SK-N-SH (cell line): ENCODE measurements around the gene TRIM27.

Experiments
- ELF1 ChIP-seq: IDR thresholded peaks from 2 replicates; pipeline ENCODE4 v1.4.0; 2012
- FOXM1 ChIP-seq: IDR thresholded peaks from 2 replicates; pipeline ENCODE4 v1.4.0; 2012; ENCODE audit warnings: low read depth, mild to moderate bottlenecking
- JUND ChIP-seq: IDR thresholded peaks from 2 replicates; pipeline ENCODE4 v1.4.0; 2012
- MEF2A ChIP-seq: IDR thresholded peaks from 2 replicates; pipeline ENCODE4 v1.4.0; 2012; ENCODE audit warnings: low read depth, borderline replicate concordance
- NFIC ChIP-seq: IDR thresholded peaks from 2 replicates; pipeline ENCODE4 v1.4.0; 2012; ENCODE audit warnings: borderline replicate concordance
- POLR2AphosphoS5 ChIP-seq: IDR thresholded peaks from 2 replicates; pipeline ENCODE4 v1.6.1; 2012; ENCODE audit warnings: low read depth, low read length
- RAD21 ChIP-seq: IDR thresholded peaks from 2 replicates; pipeline ENCODE4 v1.6.1; 2012; ENCODE audit warnings: mild to moderate bottlenecking, low read length
- YY1 ChIP-seq: IDR thresholded peaks from 2 replicates; pipeline ENCODE4 v1.4.0; 2012; ENCODE audit warnings: low read depth, mild to moderate bottlenecking
- TF ChIP-seq, protein P1 (sequence below): fragments of 200-600 bp; sonication (generic); IDR thresholded peaks from 2 replicates; pipeline ENCODE4 v1.6.1; 2017; ENCODE audit warnings: antibody characterized with exemption, mild to moderate bottlenecking, moderate library complexity
- TF ChIP-seq, protein P2 (sequence below): fragments of 150-350 bp; IDR thresholded peaks from 2 replicates; pipeline ENCODE4 v1.6.1; 2017; ENCODE audit warnings: antibody characterized with exemption, low read length, low read depth, borderline replicate concordance
- TF ChIP-seq, protein P3 (sequence below): IDR thresholded peaks from 2 replicates; pipeline ENCODE4 v1.4.0; 2012; ENCODE audit warnings: low read depth, borderline replicate concordance
- TF ChIP-seq, protein P4 (sequence below): IDR thresholded peaks from 2 replicates; pipeline ENCODE4 v1.4.0; 2012; ENCODE audit warnings: low read depth
- TF ChIP-seq, protein P5 (sequence below): IDR thresholded peaks from 2 replicates; pipeline ENCODE4 v1.4.0; 2012; ENCODE audit warnings: low read depth, borderline replicate concordance

DNA sequence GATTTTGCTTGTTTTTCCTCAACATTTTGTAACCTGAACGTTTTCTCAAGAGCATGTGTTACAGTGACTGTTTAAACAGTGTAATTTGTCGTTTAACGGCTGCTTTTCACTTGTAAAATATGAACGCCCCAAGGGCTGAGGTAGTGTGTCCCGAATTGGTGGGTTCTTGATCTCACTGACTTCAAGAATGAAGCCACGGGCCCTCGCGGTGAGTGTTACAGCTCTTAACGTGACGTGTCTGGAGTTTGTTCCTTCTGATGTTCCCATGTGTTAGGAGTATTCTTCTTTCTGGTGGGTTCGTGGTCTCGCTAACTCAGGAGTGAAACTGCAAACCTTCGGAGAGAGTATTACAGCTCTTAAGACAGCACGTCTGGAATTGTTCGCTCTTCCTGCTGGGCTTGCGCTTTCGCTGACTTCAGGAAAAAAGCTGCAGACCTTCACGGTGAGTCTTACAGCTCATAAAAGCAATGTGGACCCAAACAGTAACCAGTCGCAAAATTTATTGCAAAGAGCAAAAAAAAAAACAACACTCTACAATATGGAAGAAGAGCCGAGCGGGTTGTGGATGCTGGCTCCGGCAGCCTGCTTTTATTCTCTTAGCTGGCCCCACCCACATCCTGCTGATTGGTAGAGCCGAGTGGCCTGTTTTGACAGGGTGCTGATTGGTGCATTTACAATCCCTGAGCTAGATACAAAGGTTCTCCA lies 25.1 kb upstream of the TRIM27 start:
- TF ChIP-seq POLR2AphosphoS5: no peak
- TF ChIP-seq, protein P1, sequence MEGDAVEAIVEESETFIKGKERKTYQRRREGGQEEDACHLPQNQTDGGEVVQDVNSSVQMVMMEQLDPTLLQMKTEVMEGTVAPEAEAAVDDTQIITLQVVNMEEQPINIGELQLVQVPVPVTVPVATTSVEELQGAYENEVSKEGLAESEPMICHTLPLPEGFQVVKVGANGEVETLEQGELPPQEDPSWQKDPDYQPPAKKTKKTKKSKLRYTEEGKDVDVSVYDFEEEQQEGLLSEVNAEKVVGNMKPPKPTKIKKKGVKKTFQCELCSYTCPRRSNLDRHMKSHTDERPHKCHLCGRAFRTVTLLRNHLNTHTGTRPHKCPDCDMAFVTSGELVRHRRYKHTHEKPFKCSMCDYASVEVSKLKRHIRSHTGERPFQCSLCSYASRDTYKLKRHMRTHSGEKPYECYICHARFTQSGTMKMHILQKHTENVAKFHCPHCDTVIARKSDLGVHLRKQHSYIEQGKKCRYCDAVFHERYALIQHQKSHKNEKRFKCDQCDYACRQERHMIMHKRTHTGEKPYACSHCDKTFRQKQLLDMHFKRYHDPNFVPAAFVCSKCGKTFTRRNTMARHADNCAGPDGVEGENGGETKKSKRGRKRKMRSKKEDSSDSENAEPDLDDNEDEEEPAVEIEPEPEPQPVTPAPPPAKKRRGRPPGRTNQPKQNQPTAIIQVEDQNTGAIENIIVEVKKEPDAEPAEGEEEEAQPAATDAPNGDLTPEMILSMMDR: no peak
- no peak for TF ChIP-seq FOXM1
- TF ChIP-seq, protein P2, sequence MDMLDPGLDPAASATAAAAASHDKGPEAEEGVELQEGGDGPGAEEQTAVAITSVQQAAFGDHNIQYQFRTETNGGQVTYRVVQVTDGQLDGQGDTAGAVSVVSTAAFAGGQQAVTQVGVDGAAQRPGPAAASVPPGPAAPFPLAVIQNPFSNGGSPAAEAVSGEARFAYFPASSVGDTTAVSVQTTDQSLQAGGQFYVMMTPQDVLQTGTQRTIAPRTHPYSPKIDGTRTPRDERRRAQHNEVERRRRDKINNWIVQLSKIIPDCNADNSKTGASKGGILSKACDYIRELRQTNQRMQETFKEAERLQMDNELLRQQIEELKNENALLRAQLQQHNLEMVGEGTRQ: no peak
- TF ChIP-seq JUND: no peak
- TF ChIP-seq, protein P3, sequence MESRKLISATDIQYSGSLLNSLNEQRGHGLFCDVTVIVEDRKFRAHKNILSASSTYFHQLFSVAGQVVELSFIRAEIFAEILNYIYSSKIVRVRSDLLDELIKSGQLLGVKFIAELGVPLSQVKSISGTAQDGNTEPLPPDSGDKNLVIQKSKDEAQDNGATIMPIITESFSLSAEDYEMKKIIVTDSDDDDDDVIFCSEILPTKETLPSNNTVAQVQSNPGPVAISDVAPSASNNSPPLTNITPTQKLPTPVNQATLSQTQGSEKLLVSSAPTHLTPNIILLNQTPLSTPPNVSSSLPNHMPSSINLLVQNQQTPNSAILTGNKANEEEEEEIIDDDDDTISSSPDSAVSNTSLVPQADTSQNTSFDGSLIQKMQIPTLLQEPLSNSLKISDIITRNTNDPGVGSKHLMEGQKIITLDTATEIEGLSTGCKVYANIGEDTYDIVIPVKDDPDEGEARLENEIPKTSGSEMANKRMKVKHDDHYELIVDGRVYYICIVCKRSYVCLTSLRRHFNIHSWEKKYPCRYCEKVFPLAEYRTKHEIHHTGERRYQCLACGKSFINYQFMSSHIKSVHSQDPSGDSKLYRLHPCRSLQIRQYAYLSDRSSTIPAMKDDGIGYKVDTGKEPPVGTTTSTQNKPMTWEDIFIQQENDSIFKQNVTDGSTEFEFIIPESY: no peak
- TF ChIP-seq RAD21: no peak
- no peak for TF ChIP-seq NFIC
- TF ChIP-seq, protein P4, sequence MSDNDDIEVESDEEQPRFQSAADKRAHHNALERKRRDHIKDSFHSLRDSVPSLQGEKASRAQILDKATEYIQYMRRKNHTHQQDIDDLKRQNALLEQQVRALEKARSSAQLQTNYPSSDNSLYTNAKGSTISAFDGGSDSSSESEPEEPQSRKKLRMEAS: no peak
- TF ChIP-seq, protein P5, sequence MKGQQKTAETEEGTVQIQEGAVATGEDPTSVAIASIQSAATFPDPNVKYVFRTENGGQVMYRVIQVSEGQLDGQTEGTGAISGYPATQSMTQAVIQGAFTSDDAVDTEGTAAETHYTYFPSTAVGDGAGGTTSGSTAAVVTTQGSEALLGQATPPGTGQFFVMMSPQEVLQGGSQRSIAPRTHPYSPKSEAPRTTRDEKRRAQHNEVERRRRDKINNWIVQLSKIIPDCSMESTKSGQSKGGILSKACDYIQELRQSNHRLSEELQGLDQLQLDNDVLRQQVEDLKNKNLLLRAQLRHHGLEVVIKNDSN: no peak
- TF ChIP-seq YY1: no peak
- TF ChIP-seq MEF2A: no peak
- TF ChIP-seq ELF1: no peak
